ENCODE data around the gene BUD13. TPM values are rescaled to one million over a fixed set of nuclear protein-coding genes. Genes with fewer than 3 reads are reported as not detected.

Gene BUD13
- total RNA-seq, 1 donor from 2014 or later, result 12.1 TPM

GRCh38 chr11:116731821-116732220 lies 41.0 kb downstream of the BUD13 start:
- Histone ChIP-seq H3K4me3 (ENCODE audit: low read depth, low read length) (no peak overlapping the region), H3K27me3 (ENCODE audit: control insufficient read depth, insufficient read depth, low read length) (peaks cover 24% of the 10 kb centered on the region), H3K36me3 (ENCODE audit: control insufficient read depth, insufficient read depth, low read length) (no peaks in the 10 kb centered on the region)
- TF ChIP-seq, protein P1, sequence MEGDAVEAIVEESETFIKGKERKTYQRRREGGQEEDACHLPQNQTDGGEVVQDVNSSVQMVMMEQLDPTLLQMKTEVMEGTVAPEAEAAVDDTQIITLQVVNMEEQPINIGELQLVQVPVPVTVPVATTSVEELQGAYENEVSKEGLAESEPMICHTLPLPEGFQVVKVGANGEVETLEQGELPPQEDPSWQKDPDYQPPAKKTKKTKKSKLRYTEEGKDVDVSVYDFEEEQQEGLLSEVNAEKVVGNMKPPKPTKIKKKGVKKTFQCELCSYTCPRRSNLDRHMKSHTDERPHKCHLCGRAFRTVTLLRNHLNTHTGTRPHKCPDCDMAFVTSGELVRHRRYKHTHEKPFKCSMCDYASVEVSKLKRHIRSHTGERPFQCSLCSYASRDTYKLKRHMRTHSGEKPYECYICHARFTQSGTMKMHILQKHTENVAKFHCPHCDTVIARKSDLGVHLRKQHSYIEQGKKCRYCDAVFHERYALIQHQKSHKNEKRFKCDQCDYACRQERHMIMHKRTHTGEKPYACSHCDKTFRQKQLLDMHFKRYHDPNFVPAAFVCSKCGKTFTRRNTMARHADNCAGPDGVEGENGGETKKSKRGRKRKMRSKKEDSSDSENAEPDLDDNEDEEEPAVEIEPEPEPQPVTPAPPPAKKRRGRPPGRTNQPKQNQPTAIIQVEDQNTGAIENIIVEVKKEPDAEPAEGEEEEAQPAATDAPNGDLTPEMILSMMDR (IDR thresholded peaks at IDR 0.05; ENCODE audit: insufficient read depth, low read length, poor library complexity, severe bottlenecking), result no peak
- no peak for DNase-seq (ENCODE audit: low read depth)

DNA sequence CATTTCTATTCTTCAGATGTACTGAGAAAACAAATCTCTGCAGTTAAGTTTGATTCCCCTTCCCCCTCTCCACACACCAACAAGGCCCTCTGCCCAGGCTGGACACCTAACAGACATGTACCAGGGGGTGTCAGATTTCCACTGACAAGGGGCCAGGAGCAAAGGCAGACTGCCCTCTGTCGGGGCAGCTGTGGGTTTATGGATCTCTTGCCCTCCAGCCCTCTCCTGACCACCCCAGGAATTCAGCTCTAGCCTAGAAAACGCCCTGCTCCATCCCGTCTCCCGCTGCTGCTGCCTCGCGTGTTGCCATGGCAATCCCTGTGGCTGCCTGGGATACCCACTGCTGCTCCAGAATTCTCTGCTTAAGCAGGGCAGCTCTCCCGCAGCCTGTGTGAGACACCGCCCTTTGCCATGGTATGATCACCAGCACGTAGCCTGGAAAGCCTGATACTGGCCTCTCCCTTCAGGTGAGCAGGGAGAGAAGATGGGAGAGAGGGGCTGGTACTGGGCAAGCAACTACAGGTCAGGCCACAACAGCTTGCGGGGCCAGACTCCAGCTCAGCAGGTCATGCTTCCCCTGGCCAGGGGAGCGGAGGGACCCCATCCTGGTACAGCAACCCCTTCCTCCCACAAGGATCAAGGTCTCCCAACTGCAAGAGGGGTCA lies 41.6 kb downstream of the BUD13 start:
- TF ChIP-seq, protein P1 (IDR thresholded peaks at IDR 0.05; ENCODE audit: insufficient read depth, low read length, poor library complexity, severe bottlenecking), result no peak
- H3K27me3 ChIP-seq (ENCODE audit: control insufficient read depth, insufficient read depth, low read length), result peaks cover 24% of the 10 kb centered on the region
- DNase-seq (ENCODE audit: low read depth), result no peak

GRCh38 chr11:116730601-116731000 lies 42.2 kb downstream of the BUD13 start:
- no peak overlapping the region for H3K4me3 ChIP-seq (ENCODE audit: low read depth, low read length)
- H3K27me3 ChIP-seq (ENCODE audit: control insufficient read depth, insufficient read depth, low read length), result peaks cover 28% of the 10 kb centered on the region
- H3K36me3 ChIP-seq (ENCODE audit: control insufficient read depth, insufficient read depth, low read length), result no peaks in the 10 kb centered on the region
- DNase-seq (ENCODE audit: low read depth), result no peak
- TF ChIP-seq, protein P1 (IDR thresholded peaks at IDR 0.05; ENCODE audit: insufficient read depth, low read length, poor library complexity, severe bottlenecking), result no peak

More for the DNA sequence above, 41.6 kb downstream of the BUD13 start:
- Histone ChIP-seq H3K4me3 (ENCODE audit: low read depth, low read length) (no peak overlapping the region), H3K36me3 (ENCODE audit: control insufficient read depth, insufficient read depth, low read length) (no peaks in the 10 kb centered on the region)

- no peak overlapping the region for H3K4me3 ChIP-seq (ENCODE audit: low read depth, low read length)
- TF ChIP-seq, protein P1 (IDR thresholded peaks at IDR 0.05; ENCODE audit: insufficient read depth, low read length, poor library complexity, severe bottlenecking), result no peak
- DNase-seq (ENCODE audit: low read depth), result no peak
- H3K27me3 ChIP-seq (ENCODE audit: control insufficient read depth, insufficient read depth, low read length), result peaks cover 31% of the 10 kb centered on the region
- no peaks in the 10 kb centered on the region for H3K36me3 ChIP-seq (ENCODE audit: control insufficient read depth, insufficient read depth, low read length)
Measured at GRCh38 chr11:116730241-116730561, 42.6 kb downstream of the BUD13 start.

DNA sequence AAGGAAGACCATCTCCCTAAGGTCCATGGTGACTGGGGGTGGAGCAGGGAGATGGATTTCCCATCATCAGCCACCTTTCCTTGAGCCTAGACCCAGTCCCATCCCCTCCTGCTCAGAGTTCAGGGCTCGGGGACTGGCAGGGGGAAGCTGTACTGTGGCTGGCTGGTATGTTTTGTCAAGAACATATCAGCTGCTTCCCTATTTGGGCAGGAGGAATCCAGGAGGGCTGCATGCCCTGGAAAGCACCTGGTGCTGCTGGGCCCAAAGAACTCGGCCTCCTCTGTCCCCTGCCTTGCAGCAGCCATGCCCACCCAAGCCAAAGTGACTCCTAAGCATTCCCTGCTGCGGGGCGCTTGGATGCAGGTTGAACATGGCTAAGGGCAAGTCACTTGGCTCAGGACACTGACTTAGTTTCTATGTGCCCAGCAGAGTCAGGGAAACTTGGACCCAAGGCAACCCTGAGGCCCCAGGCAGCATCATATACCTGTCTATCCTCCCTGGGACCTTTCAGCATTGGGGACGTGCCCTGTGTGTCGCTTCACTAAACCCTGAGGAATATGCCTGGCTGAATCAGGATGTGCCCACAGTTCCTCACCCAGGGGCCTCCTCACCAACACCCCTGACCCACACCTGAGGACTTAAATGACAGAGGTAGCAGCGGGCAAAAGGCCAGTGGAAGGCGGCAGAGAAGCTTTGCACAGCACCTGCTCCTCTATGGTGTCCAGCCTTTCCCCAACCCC lies 43.1 kb downstream of the BUD13 start:
- DNase-seq (ENCODE audit: low read depth), result no peak
- Histone ChIP-seq H3K4me3 (ENCODE audit: low read depth, low read length) (no peak overlapping the region), H3K27me3 (ENCODE audit: control insufficient read depth, insufficient read depth, low read length) (peaks cover 32% of the 10 kb centered on the region), H3K36me3 (ENCODE audit: control insufficient read depth, insufficient read depth, low read length) (no peaks in the 10 kb centered on the region)
- TF ChIP-seq, protein P1 (IDR thresholded peaks at IDR 0.05; ENCODE audit: insufficient read depth, low read length, poor library complexity, severe bottlenecking), result no peak

Measured in kidney epithelial cell (primary cell).